ENCODE data around the gene PI4KB. TPM values are rescaled to one million over a fixed set of nuclear protein-coding genes. Genes with fewer than 3 reads are reported as not detected.

Gene PI4KB
- polyA plus RNA-seq, 1 of the 3 experiments (the other 2 are of a cell fraction), result 62.9 TPM

DNA sequence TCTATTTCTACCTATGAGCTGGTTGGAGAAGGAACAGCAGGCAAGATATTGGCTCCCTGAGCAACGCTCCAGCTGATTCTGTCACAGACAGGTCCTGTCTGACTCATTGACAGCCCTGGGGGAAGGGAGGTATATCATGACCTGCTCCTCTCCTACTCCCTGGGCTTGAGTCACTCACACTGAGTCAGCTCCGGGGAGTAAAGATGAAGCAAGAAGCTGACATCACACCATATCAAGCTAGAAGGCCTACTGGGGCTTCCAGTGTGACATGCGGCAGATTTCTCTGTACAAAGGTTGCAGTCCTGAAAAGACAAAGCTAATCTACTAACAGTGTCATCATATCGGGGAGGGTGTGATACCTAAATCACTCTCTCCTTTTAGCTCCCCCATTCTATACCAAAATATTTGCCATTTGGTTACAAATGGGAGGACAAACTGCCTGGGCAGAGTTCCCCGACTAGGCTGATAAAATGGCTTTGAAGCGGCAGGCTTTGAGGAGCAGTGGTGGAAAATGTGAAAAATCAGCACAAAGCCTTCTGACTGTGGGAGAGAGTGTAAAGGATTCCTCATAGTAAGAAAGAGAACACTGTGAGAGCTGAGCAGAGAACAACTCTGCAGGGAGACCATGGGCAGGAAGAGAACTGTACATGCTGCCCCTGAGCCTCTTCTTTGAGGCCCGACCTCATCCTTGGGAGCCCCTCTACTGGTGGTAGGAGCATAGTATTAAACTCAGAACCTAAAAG, 15.5 kb downstream of the PI4KB start:
- Histone ChIP-seq H3K4me1 (ENCODE audit: control insufficient read depth in 1 of 2, insufficient read depth in 2 of 2, low read depth in 1 of 2, low read length in 1 of 2) (peaks cover 27 to 44% of the 10 kb centered on the region in 2 experiments), H3K9ac (peak overlapping the region; percentile 47; the same call in 1 of the 2 replicates), H2AFZ (ENCODE audit: low read depth) (no peak overlapping the region), H3K9me3 (no peaks in the 10 kb centered on the region), H3K4me2 (peak overlapping the region; percentile 59), H3K27me3 (ENCODE audit: insufficient read depth) (no peaks in the 10 kb centered on the region), H3F3A (replicated peaks; ENCODE audit: insufficient read depth) (peaks cover 32% of the 10 kb centered on the region), H3K9me2 (no peaks in the 10 kb centered on the region), H3K79me2 (ENCODE audit: insufficient read depth) (peaks cover 43% of the 10 kb centered on the region; the same call in 1 of the 2 replicates), H3K27ac (ENCODE audit: low read depth in 2 of 2, low read length in 1 of 2) (peak overlapping the region; percentile 32 to 90; a peak in 3 of 4 replicates), H3K36me3 (replicated peaks in 1 of 2; ENCODE audit: control insufficient read depth in 1 of 2, insufficient read depth in 2 of 2, low read length in 1 of 2) (peaks cover 36 to 61% of the 10 kb centered on the region in 2 experiments), H3K4me3 (ENCODE audit: low read depth in 2 of 2, low read length in 1 of 2) (no peak overlapping the region), H4K20me1 (ENCODE audit: insufficient read depth) (peaks cover 14% of the 10 kb centered on the region)
- peak; percentile 30 for DNase-seq
- ChIA-PET POLR2A (no interaction called here), CTCF (interaction anchor here (0.9 to 15.1 kb wide), 4 partner anchors 10 to 212 kb away, joined by 4 to 309 read pairs (median 24); no protein-coding TSS in a partner anchor)
- 41% methylated on average over 6 of the region's 7 CpGs for WGBS (ENCODE audit: low lambda C conversion rate)
- TF ChIP-seq GABPA (IDR thresholded peaks at IDR 0.05; ENCODE audit: low read depth), result no peak
- peak; percentile 100 for TF ChIP-seq FOSL2 (IDR thresholded peaks at IDR 0.05; ENCODE audit: borderline replicate concordance, low read depth)
- peak; percentile 89 for TF ChIP-seq TCF12 (IDR thresholded peaks at IDR 0.05)
- no peak for TF ChIP-seq RFX5 (IDR thresholded peaks at IDR 0.05; ENCODE audit: low read length)
- no peak for TF ChIP-seq RAD21 (IDR thresholded peaks at IDR 0.05; ENCODE audit: low read length)
- TF ChIP-seq YY1 (IDR thresholded peaks at IDR 0.05; ENCODE audit: low read depth), result no peak
- TF ChIP-seq MEF2A (IDR thresholded peaks at IDR 0.05; ENCODE audit: borderline replicate concordance, low read depth), result no peak
- TF ChIP-seq CTCF (IDR thresholded peaks at IDR 0.05), result no peak
- TF ChIP-seq POLR2AphosphoS5 (IDR thresholded peaks at IDR 0.05; ENCODE audit: low read depth, low read length), result peak; percentile 91
- no peak for TF ChIP-seq NRF1 (IDR thresholded peaks at IDR 0.05; ENCODE audit: low read depth, low read length)
- 0 out of 2 replicates have a peak, but pooled peaks have one; percentile 19 for TF ChIP-seq RCOR1 (IDR thresholded peaks at IDR 0.05; ENCODE audit: low read length)
- TF ChIP-seq IRF3 (IDR thresholded peaks at IDR 0.05; ENCODE audit: low read depth, low read length), result no peak
- peak; percentile 25; the same call in 1 of the 2 replicates for TF ChIP-seq TAF1 (IDR thresholded peaks at IDR 0.05; ENCODE audit: borderline replicate concordance, low read depth, low read length)
- TF ChIP-seq EZH2phosphoT487 (IDR thresholded peaks at IDR 0.05; ENCODE audit: borderline replicate concordance, low read depth), result no peak
- TF ChIP-seq USF2 (IDR thresholded peaks at IDR 0.05; ENCODE audit: borderline replicate concordance, low read depth, low read length), result no peak
- TF ChIP-seq, protein P1, sequence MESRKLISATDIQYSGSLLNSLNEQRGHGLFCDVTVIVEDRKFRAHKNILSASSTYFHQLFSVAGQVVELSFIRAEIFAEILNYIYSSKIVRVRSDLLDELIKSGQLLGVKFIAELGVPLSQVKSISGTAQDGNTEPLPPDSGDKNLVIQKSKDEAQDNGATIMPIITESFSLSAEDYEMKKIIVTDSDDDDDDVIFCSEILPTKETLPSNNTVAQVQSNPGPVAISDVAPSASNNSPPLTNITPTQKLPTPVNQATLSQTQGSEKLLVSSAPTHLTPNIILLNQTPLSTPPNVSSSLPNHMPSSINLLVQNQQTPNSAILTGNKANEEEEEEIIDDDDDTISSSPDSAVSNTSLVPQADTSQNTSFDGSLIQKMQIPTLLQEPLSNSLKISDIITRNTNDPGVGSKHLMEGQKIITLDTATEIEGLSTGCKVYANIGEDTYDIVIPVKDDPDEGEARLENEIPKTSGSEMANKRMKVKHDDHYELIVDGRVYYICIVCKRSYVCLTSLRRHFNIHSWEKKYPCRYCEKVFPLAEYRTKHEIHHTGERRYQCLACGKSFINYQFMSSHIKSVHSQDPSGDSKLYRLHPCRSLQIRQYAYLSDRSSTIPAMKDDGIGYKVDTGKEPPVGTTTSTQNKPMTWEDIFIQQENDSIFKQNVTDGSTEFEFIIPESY (IDR thresholded peaks at IDR 0.05; ENCODE audit: borderline replicate concordance, low read depth), result peak; percentile 80
- peak; percentile 100 for TF ChIP-seq SIN3A (IDR thresholded peaks at IDR 0.05; ENCODE audit: borderline replicate concordance, low read depth, low read length)
- peak; percentile 92 for TF ChIP-seq MAX (IDR thresholded peaks at IDR 0.05; ENCODE audit: low read depth)
- TF ChIP-seq, protein P2, sequence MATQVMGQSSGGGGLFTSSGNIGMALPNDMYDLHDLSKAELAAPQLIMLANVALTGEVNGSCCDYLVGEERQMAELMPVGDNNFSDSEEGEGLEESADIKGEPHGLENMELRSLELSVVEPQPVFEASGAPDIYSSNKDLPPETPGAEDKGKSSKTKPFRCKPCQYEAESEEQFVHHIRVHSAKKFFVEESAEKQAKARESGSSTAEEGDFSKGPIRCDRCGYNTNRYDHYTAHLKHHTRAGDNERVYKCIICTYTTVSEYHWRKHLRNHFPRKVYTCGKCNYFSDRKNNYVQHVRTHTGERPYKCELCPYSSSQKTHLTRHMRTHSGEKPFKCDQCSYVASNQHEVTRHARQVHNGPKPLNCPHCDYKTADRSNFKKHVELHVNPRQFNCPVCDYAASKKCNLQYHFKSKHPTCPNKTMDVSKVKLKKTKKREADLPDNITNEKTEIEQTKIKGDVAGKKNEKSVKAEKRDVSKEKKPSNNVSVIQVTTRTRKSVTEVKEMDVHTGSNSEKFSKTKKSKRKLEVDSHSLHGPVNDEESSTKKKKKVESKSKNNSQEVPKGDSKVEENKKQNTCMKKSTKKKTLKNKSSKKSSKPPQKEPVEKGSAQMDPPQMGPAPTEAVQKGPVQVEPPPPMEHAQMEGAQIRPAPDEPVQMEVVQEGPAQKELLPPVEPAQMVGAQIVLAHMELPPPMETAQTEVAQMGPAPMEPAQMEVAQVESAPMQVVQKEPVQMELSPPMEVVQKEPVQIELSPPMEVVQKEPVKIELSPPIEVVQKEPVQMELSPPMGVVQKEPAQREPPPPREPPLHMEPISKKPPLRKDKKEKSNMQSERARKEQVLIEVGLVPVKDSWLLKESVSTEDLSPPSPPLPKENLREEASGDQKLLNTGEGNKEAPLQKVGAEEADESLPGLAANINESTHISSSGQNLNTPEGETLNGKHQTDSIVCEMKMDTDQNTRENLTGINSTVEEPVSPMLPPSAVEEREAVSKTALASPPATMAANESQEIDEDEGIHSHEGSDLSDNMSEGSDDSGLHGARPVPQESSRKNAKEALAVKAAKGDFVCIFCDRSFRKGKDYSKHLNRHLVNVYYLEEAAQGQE (IDR thresholded peaks at IDR 0.05; ENCODE audit: low read depth, low read length), result 0 out of 2 replicates have a peak, but pooled peaks have one; percentile 55
- TF ChIP-seq ELF1 (IDR thresholded peaks at IDR 0.05), result no peak
- no peak for TF ChIP-seq GATA2 (CRISPR knock-in tag; IDR thresholded peaks at IDR 0.05)
- TF ChIP-seq NFIC (IDR thresholded peaks at IDR 0.05; ENCODE audit: borderline replicate concordance), result peak; percentile 77
- peak in 1 of 2 experiments; percentile 76; a peak in 1 of 4 replicates for TF ChIP-seq EP300 (IDR thresholded peaks at IDR 0.05; ENCODE audit: borderline replicate concordance in 1 of 2, low read depth in 1 of 2, low read length in 1 of 2)
